GM23248 (cell line): ENCODE data around the gene IRS1.

Source experiments
- EZH2 ChIP-seq: fragments of 200-600 bp; sonication (generic); IDR thresholded peaks from 2 replicates; pipeline ENCODE4 v1.6.1; 2018; ENCODE audit warnings: antibody characterized with exemption, mild to moderate bottlenecking; ENCODE audit not compliant: insufficient read depth, poor library complexity, severe bottlenecking
- EZH2phosphoT487 ChIP-seq: fragments of 200-600 bp; sonication (generic); IDR thresholded peaks from 2 replicates; pipeline ENCODE4 v1.6.1; 2018; ENCODE audit warnings: antibody characterized with exemption, moderate library complexity, mild to moderate bottlenecking, low read depth; ENCODE audit not compliant: insufficient read depth

DNA sequence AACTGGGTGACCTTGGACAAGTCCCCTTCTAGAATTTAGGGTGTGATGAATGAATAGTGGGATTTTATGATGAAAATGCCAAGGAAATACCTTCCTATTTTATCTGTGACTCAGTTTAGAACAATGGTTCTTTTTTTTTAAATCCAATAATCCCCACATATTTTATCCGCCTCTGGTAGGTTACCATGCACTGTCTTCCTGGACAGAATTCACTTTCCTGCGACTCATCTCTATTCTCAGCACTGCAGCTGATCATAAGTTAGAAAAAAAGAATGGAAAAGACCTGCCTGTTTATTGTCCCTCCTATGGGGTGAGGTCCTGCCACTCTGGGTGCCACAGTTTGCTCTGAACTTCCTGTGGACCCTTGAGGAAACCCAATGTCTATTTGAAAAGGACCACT, 73.1 kb downstream of the IRS1 start:
- TF ChIP-seq EZH2 (no peak), EZH2phosphoT487 (no peak)
